B cell (primary cell): ENCODE results near the gene ZNF35. TPM values are rescaled to one million over a fixed set of nuclear protein-coding genes. Genes with fewer than 3 reads are reported as not detected.
"Not testable (repeated sequence)": the region's sequence is repeated elsewhere in the genome, so short reads cannot be mapped to it uniquely, and the experiment has no call there.

Source experiments
- ATAC-seq: fragments of 200-7000 bp; cut with Tn5 transposase; one replicate; pipeline ENCODE4 v1.10.0; 2021; ENCODE audit warnings: low read depth, mild to moderate bottlenecking, moderate number of reproducible peaks, moderate library complexity
- CTCF ChIA-PET: fragments of 350-600 bp; sonication (Branson Sonifier 250); formaldehyde crosslinking; loops from one replicate; lab custom pipeline; 2021; ENCODE audit warnings: antibody characterized with exemption, inconsistent platforms; lab: Charles Lee
- POLR2A ChIA-PET: fragments of 350-600 bp; sonication (Branson Sonifier 250); formaldehyde crosslinking; loops from one replicate; lab custom pipeline; 2021; ENCODE audit warnings: antibody characterized with exemption; lab: Charles Lee
- DNase-seq: peaks from one replicate; pipeline ENCODE4 v3.0.0; 2013
- H2AFZ ChIP-seq: 2 replicates; pipeline ENCODE4 v1.6.1; 2012; ENCODE audit warnings: mild to moderate bottlenecking, low read depth, low read length; ENCODE audit not compliant: insufficient read depth, poor library complexity, severe bottlenecking
- H3K27ac ChIP-seq, 2 donors: 1 replicate in 1 of 2; 2 replicates in 1 of 2; pipeline ENCODE4 v1.5.1; 2012 to 2013; ENCODE audit warnings: low read length in 2 of 2, mild to moderate bottlenecking in 2 of 2, moderate library complexity in 1 of 2
- H3K27me3 ChIP-seq, 4 experiments: fragments of 200-600 bp in 1 of 4; sonication (generic) in 1 of 4; replicated peaks in 1 of 4; 1 replicate in 2 of 4; 2 replicates in 2 of 4; pipeline versions ENCODE4 v1.6.1 to v1.7.0; 2013 to 2016; ENCODE audit warnings: low read length in 3 of 4, mild to moderate bottlenecking in 2 of 4, mixed read lengths in 1 of 4, moderate library complexity in 1 of 4; ENCODE audit not compliant: insufficient read depth in 4 of 4, control insufficient read depth in 3 of 4; ENCODE audit errors: control extremely low read depth in 1 of 4
- H3K36me3 ChIP-seq, 2 experiments: replicated peaks in 1 of 2; 1 replicate in 1 of 2; 2 replicates in 1 of 2; pipeline versions ENCODE4 v1.6.1 to v1.7.1; 2013; ENCODE audit warnings: low read length in 1 of 2; ENCODE audit not compliant: insufficient read depth in 2 of 2, control insufficient read depth in 1 of 2; ENCODE audit errors: control extremely low read depth in 1 of 2, extremely low read depth in 1 of 2
- H3K4me1 ChIP-seq, 2 donors: fragments of 200-600 bp in 1 of 2; sonication (generic) in 1 of 2; 1 replicate in 1 of 2; 2 replicates in 1 of 2; pipeline versions ENCODE4 v1.5.1 to v1.6.1; 2013 to 2017; ENCODE audit warnings: low read length in 2 of 2; ENCODE audit not compliant: control insufficient read depth in 2 of 2, insufficient read depth in 2 of 2
- H3K4me2 ChIP-seq: replicated peaks from 2 replicates; pipeline ENCODE3; 2012; ENCODE audit warnings: mild to moderate bottlenecking, low read depth, low read length; ENCODE audit not compliant: poor library complexity, severe bottlenecking
- H3K4me3 ChIP-seq, 5 experiments: fragments of 200-600 bp in 1 of 5; sonication (generic) in 1 of 5; 1 replicate in 3 of 5; 2 replicates in 2 of 5; pipeline versions ENCODE4 v1.5.1 to v1.7.0; 2011 to 2016; ENCODE audit warnings: low read length in 4 of 5, mild to moderate bottlenecking in 4 of 5, low read depth in 2 of 5, control low read depth in 1 of 5, moderate library complexity in 1 of 5; ENCODE audit not compliant: insufficient read depth in 1 of 5; ENCODE audit errors: control extremely low read depth in 1 of 5, extremely low read depth in 1 of 5
- H3K79me2 ChIP-seq: fragments of 200-600 bp; sonication (generic); one replicate; pipeline ENCODE4 v1.6.0; 2016; ENCODE audit warnings: low read length; ENCODE audit not compliant: control insufficient read depth, insufficient read depth
- H3K9ac ChIP-seq: fragments of 200-600 bp; sonication (generic); 2 replicates; pipeline ENCODE4 v1.6.1; 2017; ENCODE audit warnings: mild to moderate bottlenecking, low read length, moderate library complexity
- H3K9me3 ChIP-seq, 3 donors: one replicate each; pipeline versions ENCODE4 v1.6.1 to v1.7.1; 2013; ENCODE audit warnings: low read length in 2 of 3; ENCODE audit not compliant: control insufficient read depth in 2 of 3, insufficient read depth in 1 of 3; ENCODE audit errors: control extremely low read depth in 1 of 3
- H4K20me1 ChIP-seq: 2 replicates; pipeline ENCODE4 v1.6.0; 2012; ENCODE audit warnings: mild to moderate bottlenecking, low read length; ENCODE audit not compliant: insufficient read depth, control insufficient read depth, poor library complexity, severe bottlenecking
- H3K27ac Mint-ChIP-seq: one replicate; pipeline ENCODE4 v1.8.0; 2021; ENCODE audit warnings: mixed read lengths
- H3K27me3 Mint-ChIP-seq: one replicate; pipeline ENCODE4 v1.8.0; 2021; ENCODE audit warnings: mixed read lengths
- H3K4me1 Mint-ChIP-seq: one replicate; pipeline ENCODE4 v1.8.0; 2021; ENCODE audit warnings: mixed read lengths
- H3K4me3 Mint-ChIP-seq: one replicate; pipeline ENCODE4 v1.8.0; 2021; ENCODE audit warnings: mixed read lengths
- H3K9me3 Mint-ChIP-seq: one replicate; pipeline ENCODE4 v1.8.0; 2022; ENCODE audit warnings: mixed read lengths; ENCODE audit not compliant: insufficient read depth
- EZH2 ChIP-seq: IDR thresholded peaks from 2 replicates; pipeline ENCODE4 v1.6.1; 2012; ENCODE audit warnings: borderline replicate concordance, low read depth, mild to moderate bottlenecking, moderate library complexity, low read length; ENCODE audit not compliant: insufficient read depth, poor library complexity, severe bottlenecking
- WGBS: methylation state at CpG from one replicate; pipeline ENCODE4 v1.1.5; 2013; ENCODE audit warnings: missing lambda C conversion rate; ENCODE audit not compliant: insufficient coverage; 5-methylcytosine and 5-hydroxymethylcytosine counted together
- intact Hi-C: fragments of 100-400 bp; cut with micrococcal nuclease; formaldehyde crosslinking; loops from one replicate; pipeline ENCODE4 v1.10.0; 2022
- polyA plus RNA-seq: library from polyadenylated mRNA; depleted of rRNA; stranded (reverse); fragments of >200 nt; gene quantifications from 2 replicates; pipeline ENCODE4 v1.2.3, GENCODE V29; 2012
- total RNA-seq, 2 donors: library from RNA; stranded (reverse); fragments of 120-200 nt in 1 of 2; gene quantifications; 1 replicate in 1 of 2; 2 replicates in 1 of 2; pipeline versions ENCODE4 v1.2.3 to v1.2.4, GENCODE V29; 2013 to 2022
- TF ChIP-seq, protein P1 (sequence below): fragments of 200-600 bp; IDR thresholded peaks from one replicate; pipeline ENCODE4 v1.8.0; 2022; ENCODE audit warnings: antibody characterized with exemption, mild to moderate bottlenecking

Gene ZNF35
- total and polyA plus RNA-seq, 2 donors (not counting 1 experiment from before 2014, with no cell fraction given): 1.4 to 12.1 TPM

DNA sequence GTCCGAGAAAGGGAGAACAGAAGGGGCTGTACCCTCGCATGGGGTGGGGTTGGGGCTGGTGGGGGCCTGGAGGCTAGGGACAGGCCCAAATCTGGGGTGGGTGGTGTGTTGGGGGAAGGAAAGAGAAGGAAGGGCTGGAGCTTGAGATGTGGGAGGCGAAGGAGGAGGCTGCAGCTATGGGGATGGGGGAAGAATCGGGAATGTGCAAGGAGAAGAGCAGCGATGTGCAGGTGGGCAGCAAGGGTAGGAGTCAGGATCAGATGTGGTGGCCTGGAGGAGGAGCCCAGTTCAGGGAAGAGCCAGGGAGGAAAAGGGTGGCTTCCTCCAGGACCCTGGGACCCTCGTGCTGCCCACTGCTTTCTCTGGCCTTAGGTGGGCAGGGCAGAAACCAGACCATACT lies 21.2 kb downstream of the ZNF35 start:
- POLR2A ChIA-PET: no interaction called here

DNA sequence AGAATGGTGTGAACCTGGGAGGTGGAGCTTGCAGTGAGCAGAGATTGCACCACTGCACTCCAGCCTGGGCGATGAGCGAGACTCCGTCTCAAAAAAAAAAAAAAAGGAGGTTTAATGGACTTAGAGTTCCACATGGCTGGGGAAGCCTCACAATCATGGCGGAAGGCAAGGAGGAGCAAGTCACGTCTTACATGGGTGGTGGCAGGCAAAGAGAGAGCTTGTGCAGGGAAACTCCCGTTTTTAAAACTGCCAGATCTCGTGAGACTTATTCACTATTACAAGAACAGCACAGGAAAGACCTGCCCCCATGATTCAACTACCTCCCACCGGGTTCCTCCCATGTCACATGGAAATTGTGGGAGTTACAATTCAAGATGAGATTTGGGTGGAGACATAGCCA lies 24.9 kb downstream of the ZNF35 start:
- CTCF ChIA-PET, H2AFZ ChIP-seq, intact Hi-C loops, H3K79me2 ChIP-seq, H3K27ac Mint-ChIP-seq, H3K27me3 Mint-ChIP-seq, H3K27ac ChIP-seq, DNase-seq, H3K27me3 ChIP-seq, H3K4me1 ChIP-seq, H3K9me3 Mint-ChIP-seq, H3K9me3 ChIP-seq, H3K4me1 Mint-ChIP-seq, H3K36me3 ChIP-seq, H3K4me3 ChIP-seq, H3K9ac ChIP-seq, H3K4me3 Mint-ChIP-seq, H4K20me1 ChIP-seq, ATAC-seq, H3K4me2 ChIP-seq: not testable (repeated sequence)
- POLR2A ChIA-PET: interaction anchor here (0.6 kb wide), 1 partner anchor 211 kb away, joined by 3 read pairs; no protein-coding TSS in a partner anchor
- WGBS: 93% methylated on average over 3 of the region's 8 CpGs

More for the DNA sequence above, 21.2 kb downstream of the ZNF35 start:
- peaks cover 0 to 7% (median 0%) of the 10 kb centered on the region in 3 donors for H3K9me3 ChIP-seq
- H3K36me3 ChIP-seq: no peaks in the 10 kb centered on the region
- no peak for ATAC-seq
- WGBS: 96% methylated on average over 6 of the region's 6 CpGs
- no peak overlapping the region for H3K4me3 Mint-ChIP-seq
- H3K4me1 ChIP-seq: no peaks in the 10 kb centered on the region
- no peak for DNase-seq
- H3K27me3 ChIP-seq: no peaks in the 10 kb centered on the region
- no peaks in the 10 kb centered on the region for H4K20me1 ChIP-seq
- no peaks in the 10 kb centered on the region for H3K79me2 ChIP-seq
- no peak overlapping the region for H3K4me2 ChIP-seq
- H3K4me3 ChIP-seq: no peak overlapping the region
- CTCF ChIA-PET: no interaction called here
- TF ChIP-seq EZH2: no peak
- TF ChIP-seq, protein P1, sequence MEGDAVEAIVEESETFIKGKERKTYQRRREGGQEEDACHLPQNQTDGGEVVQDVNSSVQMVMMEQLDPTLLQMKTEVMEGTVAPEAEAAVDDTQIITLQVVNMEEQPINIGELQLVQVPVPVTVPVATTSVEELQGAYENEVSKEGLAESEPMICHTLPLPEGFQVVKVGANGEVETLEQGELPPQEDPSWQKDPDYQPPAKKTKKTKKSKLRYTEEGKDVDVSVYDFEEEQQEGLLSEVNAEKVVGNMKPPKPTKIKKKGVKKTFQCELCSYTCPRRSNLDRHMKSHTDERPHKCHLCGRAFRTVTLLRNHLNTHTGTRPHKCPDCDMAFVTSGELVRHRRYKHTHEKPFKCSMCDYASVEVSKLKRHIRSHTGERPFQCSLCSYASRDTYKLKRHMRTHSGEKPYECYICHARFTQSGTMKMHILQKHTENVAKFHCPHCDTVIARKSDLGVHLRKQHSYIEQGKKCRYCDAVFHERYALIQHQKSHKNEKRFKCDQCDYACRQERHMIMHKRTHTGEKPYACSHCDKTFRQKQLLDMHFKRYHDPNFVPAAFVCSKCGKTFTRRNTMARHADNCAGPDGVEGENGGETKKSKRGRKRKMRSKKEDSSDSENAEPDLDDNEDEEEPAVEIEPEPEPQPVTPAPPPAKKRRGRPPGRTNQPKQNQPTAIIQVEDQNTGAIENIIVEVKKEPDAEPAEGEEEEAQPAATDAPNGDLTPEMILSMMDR: no peak
- no peak overlapping the region for H3K9ac ChIP-seq
- H3K27ac Mint-ChIP-seq: no peak overlapping the region
- intact Hi-C loops: no loop called here
- no peaks in the 10 kb centered on the region for H3K4me1 Mint-ChIP-seq
- H3K9me3 Mint-ChIP-seq: peaks cover 7% of the 10 kb centered on the region
- H2AFZ ChIP-seq: no peak overlapping the region
- H3K27ac ChIP-seq: no peak overlapping the region
- no peaks in the 10 kb centered on the region for H3K27me3 Mint-ChIP-seq
